Daoy (cell line): ENCODE data around the gene FSD1L. TPM values are rescaled to one million over a fixed set of nuclear protein-coding genes. Genes with fewer than 3 reads are reported as not detected.
"Not testable (repeated sequence)": the region's sequence is repeated elsewhere in the genome, so short reads cannot be mapped to it uniquely, and the experiment has no call there.

Experiments used
- DNase-seq: peaks from one replicate; pipeline ENCODE4 v3.0.0-alpha.2; 2015; ENCODE audit warnings: low read depth
- total RNA-seq: library from RNA; depleted of rRNA; stranded (reverse); fragments of >200 nt; shearing (Covaris generic); gene quantifications from 2 replicates; pipeline ENCODE4 v1.2.3, GENCODE V29; 2014

FSD1L gene
- total RNA-seq, 1 experiment from 2014 or later = 10.7 TPM

GRCh38 chr9:105484226-105484625 is 36.4 kb downstream of the FSD1L start:
- no peak for DNase-seq

GRCh38 chr9:105485131-105485530 is 37.3 kb downstream of the FSD1L start:
- no peak for DNase-seq

GRCh38 chr9:105496826-105497225 is 49.0 kb downstream of the FSD1L start:
- no peak for DNase-seq

DNA sequence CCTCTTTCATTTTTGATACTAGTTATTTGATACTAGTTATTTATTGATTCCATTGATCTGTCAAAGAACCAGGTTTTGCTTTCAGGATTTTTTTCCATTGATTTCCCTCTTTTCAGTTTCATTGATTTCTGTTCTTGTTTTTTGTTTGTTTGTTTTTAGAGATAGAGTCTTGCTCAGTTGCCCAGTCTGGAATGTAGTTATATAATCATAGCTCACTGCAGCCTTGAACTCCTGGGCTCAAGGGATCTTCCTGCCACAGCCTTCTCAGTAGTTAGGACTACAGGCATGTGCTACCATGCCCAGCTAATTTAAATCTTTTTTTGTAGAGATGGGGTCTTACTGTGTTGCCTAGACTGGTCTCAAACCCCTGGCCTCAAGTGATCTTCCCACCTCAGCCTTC is 49.9 kb downstream of the FSD1L start:
- DNase-seq = no peak

DNA sequence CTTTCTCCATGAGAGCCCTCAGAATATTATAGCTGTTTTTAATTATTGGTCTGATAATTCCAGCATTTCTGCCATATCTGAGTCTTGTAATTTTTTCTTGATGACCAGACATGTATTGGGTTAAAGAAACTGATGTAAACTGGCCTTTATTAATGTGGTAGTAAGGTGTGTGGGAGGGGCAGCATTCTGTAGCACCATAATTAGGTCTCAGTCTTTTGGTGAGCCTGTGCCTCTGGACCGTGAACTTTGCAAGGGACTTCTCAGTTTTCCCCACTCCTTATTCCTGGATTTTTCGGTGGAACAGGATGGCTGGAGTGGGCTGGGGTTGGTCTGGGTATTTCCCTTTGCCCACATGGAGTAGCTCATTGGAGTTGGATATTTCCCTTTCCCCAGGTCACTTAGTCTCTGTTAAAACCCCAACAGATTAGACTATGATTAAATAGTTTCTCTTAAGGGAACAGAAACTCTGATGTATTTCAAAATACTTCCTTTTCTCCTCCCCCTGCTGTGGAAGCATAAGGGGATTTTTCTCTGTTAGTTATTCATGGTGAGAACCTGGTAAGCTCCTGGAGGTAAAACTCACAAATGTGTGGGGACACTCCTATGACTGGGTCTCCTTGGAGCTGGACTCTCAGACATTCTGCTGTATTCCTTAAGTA is 52.4 kb downstream of the FSD1L start:
- DNase-seq = peak; percentile 19

GRCh38 chr9:105501414-105501813 is 53.6 kb downstream of the FSD1L start:
- no peak for DNase-seq

DNA sequence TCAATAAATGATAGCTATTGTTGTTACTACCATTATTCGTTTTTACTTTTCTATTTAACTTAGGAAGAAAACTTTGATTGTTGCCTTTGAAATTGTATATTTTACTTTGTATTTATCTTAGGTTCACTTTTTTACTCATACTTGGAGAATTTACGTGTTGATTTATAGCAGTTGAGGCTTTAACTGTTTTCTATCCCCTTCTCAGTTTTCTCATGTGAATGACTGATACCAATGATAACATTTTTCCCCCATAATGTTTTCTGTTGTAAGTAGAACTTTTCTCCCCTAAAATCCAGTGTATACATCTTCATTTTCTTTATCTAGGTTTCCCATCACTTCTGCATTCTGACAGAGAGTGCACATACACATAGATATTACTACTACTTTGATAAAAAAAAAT is 54.4 kb downstream of the FSD1L start:
- DNase-seq = no peak

DNA sequence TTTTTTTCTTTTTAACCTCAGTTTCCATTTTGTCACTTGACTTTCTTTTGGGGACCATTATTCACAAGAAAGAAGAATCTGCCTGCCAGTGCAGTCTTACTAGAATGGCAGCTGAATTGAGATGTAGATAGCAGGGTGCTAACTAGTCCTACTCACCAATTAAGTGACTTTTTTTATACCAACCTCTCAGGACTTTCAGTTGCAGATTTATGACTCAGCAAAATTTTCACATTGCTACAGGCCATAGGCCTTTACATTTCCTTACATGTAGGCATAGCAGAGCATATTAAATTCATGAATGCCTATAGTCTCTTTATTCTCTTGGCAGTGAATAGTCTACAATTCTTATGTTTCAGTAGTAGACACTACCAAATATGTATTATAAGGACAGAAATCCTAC is 56.0 kb downstream of the FSD1L start:
- no peak for DNase-seq

DNA sequence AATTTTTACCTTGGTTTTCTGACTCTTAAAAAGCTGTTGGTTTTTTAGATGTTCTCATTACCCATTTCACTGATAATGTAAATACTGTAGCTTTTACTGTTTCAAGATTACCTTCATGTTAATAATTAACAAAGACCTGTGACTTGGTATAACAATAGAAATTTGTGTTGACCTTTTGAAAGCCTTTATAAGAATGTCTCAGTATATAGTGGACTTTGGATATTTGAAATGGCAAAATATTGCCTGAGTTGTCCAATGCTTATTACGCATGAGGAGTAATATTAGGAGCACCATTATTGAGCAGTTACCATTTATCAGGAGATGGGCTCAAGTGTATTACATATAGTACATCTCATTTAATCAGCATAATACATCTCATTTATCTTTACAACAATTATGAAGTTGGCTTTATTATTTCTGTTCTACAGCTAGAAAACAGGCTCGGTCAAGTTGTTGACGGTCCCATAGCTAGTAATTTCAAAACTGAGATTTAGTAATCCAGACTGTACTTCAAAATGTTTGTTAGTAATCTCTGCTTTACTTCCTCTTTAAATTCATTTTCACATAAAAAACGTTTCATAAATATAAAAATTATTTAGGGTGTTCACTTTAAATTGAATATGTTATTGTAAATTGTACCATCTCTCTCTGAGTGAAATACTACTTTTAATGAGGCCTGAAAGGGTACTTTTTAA is 59.4 kb downstream of the FSD1L start:
- DNase-seq = no peak

DNA sequence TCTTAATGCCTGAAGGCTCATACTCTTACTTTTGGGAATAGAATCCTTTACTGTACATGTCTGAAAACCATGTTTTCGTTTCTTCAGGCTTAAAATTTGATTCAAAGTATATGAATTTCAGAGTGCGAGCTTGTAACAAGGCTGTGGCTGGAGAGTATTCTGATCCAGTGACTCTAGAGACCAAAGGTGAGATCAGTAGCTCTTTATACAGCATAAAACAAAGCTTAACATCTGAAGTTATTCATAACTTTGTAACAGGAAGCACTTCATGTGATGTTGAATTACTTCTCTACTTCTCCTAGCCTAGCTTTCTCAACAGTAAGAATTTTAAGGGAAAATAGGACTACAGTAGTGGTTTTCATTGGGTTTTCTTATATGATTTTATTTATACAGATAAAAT is 60.7 kb downstream of the FSD1L start:
- DNase-seq = no peak

- peak; percentile 66 for DNase-seq
These were observed 62.2 kb downstream of the FSD1L start for GRCh38 chr9:105510024-105510423.

DNA sequence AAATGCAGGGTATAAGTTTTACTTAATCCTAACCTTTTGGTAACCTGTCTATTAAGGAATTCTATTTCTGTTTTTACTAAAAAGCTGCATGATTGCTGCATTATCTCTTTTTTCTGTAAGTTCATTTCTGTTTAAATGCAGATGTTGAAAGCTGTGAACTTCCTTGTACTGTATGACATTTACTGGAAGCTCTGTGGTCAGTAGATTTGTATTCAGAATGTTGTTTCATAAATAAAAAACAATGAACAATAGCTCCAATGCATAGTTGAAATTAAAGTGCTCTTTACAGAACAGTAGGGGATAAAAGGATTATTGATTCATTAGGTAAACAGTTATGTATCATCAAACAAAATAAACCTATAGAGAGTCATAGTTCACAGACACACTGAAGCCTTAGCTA is 63.6 kb downstream of the FSD1L start:
- no peak for DNase-seq

- DNase-seq = no peak
These were observed 68.1 kb downstream of the FSD1L start for GRCh38 chr9:105515811-105516413.

DNA sequence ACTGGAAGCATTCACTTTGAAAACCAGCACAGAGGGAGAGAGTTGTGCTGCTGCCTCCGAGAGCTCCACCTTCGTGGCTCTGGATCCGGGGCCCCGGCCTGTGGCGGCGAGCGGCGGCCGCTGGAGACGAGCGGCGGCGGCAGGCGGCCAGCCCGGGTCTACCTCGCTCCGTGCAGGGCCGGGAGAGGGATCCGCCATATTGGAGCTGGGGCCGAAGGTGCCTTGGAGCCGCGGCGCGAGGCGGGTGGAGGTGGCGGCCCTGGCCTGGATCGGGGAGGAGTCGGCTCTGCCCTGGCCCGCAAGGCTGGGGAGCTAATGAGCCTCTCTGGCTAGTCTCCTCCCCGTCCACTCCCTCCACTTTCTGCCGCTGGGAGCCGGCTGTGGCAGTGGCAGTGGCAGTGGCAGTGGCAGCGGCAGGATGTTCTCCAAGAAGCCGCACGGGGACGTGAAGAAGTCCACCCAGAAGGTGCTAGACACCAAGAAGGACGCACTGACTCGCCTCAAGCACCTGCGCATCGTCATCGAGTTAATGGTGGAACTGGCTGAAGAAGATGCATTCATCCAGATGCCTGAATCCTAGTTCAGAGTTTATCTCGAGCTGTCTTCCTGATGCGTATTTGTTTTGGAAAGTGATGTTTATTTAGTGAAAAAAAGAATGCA is 72.0 kb downstream of the FSD1L start:
- peak; percentile 38 for DNase-seq

DNA sequence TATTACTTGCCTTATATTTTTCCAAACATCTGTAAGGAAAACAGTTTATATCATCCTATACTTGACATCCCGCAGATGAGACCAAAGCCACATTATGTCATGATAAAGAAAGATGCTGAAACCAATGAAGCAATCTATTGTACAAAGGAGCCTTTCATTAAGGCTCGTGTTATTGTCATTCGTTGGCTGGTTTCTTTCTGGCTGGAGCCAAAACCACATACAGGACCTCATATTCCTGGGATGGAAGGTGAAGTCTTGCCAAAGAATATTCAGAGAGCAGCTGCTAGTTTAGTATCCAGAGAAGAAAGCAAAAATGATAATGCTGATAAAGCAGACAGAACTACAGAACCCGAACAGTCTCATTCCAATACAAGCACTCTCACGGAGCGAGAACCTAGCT is 73.2 kb downstream of the FSD1L start:
- not testable (repeated sequence) for DNase-seq

GRCh38 chr9:105522618-105523385 is 75.0 kb downstream of the FSD1L start:
- not testable (repeated sequence) for DNase-seq

GRCh38 chr9:105531530-105531929 is 83.7 kb downstream of the FSD1L start:
- DNase-seq = no peak

DNA sequence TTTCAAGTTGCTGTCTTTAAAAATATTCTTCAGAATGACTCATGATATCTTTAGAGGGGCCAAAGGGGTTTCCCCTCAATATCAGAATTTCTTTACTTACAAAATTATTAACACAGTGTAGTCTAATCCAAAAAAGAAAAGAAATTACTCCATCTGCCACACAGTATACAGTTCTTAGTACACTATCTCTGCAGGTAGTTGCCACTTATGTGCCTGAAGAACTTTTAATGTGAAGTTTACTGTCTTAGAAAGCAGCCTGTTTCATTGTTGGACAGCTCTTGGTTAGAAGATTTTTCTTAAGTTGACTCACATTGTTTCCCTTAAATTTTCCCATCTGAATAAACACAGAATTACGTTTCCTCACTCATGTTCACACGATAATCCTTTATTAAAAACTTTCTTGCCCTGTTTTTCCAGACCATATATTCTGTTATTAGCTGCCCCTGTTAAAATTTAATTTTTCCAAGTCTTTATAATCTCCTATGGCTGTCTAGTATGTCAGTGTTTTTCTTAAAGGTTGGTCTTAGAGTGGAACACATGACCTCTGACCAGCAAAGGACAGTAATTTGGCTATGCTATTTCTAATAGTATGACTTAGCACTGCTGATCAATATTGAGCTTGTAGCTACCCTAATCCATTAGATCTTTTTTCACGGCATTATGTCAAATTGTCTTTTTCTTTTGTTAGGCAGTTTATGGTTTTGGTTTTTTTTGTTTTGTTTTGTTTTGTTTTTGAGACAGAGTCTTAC is 88.3 kb downstream of the FSD1L start:
- no peak for DNase-seq

DNA sequence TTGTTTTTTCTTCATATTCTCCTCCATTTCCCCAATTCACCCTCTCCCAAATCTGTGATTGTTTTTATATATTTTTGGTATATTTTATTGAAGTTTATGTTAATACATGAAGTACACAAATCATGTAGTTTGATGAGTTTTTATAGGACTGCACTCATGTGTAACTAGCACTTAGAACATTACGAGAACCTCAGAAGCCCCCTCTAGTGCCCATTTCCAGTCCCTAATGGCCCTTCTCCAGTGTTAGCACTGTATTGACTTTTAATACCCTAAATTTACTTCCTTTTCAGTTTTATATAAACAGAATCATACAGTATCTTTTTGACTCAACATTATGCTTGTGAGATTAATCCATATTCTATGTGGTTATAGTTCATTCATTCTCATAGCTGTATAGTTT is 91.6 kb downstream of the FSD1L start:
- no peak for DNase-seq

GRCh38 chr9:105541838-105542237 is 94.0 kb downstream of the FSD1L start:
- DNase-seq = no peak

- DNase-seq = peak; percentile 35
These were observed 106.2 kb downstream of the FSD1L start for GRCh38 chr9:105554042-105554441.
